Hematopoietic multipotent progenitor cell (in vitro differentiated cells): ENCODE measurements around the gene ASB16. TPM values are rescaled to one million over a fixed set of nuclear protein-coding genes. Genes with fewer than 3 reads are reported as not detected.

Source experiments
- DNase-seq, 3 donors: peaks; one replicate each; pipeline ENCODE4 v3.0.0-alpha.2; 2011 to 2015; ENCODE audit warnings: low read depth in 2 of 3, low spot score in 2 of 3
- total RNA-seq: library from RNA; depleted of rRNA; stranded (reverse); fragments of >200 nt; gene quantifications from one replicate; pipeline ENCODE4 v1.2.3, GENCODE V29; 2012

Gene ASB16
- total RNA-seq, 1 donor, result not detected

DNA sequence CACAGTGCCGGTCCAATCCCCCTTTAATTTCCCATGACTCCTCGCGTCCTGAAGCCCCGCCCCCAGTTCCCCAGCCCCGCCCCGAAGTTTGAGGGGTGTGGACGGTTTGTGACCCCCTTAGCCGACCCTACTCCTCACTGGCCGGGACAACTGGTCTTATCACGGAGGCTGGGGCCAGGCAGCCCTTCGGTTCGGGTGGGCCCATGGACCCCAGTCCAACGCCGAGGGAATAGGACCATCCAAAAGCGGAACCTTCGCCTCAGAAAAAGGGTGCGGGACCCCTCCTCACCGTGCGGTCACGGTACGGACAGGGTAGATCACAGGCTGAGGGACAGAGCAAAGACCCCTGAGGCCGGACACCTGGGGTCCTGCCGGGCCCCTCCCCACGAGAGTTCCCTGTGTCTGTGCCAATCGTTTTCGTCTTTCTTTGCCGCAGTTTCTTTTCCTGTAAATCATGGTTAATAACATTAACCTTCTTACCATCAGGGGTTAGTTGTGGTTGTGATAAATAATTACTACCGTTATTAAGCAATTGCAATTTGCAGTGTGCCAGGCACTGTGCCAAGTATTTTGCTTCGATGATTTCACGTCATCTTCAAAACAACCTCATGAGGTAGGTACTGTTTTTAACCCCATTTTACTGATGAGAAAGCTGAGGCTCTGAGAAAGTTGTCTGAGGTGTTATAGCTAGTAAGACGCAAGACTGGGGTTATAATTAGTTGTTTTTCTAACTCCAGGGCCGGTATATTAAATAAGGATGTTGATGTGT lies 16.8 kb downstream of the ASB16 start:
- peak in 1 of 3 donors; percentile 26 for DNase-seq

DNA sequence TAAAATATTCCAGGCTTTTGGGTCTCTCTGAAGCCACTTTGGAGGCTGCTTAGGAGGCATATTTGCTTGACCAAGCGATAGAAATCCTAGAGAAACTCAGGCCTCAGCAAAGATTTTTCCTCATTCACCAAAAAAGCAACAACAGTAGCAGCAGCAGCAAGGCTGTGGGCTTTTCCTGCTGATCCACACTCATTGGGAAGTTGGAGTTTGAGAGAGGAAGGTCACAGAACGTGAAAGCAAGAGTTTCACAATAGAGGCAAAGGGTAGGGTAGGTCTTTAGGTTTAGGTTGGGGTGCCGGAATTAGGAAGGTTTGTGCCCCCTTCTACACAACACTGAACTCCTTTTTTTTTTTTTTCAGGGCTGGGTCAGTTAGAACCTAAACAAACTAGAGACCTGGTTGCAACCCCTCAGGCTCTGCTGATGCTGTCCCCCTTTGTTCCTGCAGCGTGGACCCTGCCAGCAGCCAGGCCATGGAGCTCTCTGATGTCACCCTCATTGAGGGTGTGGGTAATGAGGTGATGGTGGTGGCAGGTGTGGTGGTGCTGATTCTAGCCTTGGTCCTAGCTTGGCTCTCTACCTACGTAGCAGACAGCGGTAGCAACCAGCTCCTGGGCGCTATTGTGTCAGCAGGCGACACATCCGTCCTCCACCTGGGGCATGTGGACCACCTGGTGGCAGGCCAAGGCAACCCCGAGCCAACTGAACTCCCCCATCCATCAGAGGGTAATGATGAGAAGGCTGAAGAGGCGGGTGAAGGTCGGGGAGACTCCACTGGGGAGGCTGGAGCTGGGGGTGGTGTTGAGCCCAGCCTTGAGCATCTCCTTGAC lies 18.3 kb downstream of the ASB16 start:
- no peak for DNase-seq

DNA sequence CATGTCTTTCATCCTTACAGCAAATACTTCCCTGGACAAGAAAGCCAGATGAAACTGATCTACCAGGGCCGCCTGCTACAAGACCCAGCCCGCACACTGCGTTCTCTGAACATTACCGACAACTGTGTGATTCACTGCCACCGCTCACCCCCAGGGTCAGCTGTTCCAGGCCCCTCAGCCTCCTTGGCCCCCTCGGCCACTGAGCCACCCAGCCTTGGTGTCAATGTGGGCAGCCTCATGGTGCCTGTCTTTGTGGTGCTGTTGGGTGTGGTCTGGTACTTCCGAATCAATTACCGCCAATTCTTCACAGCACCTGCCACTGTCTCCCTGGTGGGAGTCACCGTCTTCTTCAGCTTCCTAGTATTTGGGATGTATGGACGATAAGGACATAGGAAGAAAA lies 20.0 kb downstream of the ASB16 start:
- no peak for DNase-seq

DNA sequence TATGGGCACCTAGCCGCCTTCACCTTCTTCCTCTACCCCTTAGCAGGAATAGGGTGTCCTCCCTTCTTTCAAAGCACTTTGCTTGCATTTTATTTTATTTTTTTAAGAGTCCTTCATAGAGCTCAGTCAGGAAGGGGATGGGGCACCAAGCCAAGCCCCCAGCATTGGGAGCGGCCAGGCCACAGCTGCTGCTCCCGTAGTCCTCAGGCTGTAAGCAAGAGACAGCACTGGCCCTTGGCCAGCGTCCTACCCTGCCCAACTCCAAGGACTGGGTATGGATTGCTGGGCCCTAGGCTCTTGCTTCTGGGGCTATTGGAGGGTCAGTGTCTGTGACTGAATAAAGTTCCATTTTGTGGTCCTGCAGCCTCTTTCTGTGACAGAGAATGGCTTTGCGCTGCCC lies 20.9 kb downstream of the ASB16 start:
- DNase-seq, result no peak

GRCh38 chr17:44191941-44192496 lies 21.5 kb downstream of the ASB16 start:
- no peak for DNase-seq

DNA sequence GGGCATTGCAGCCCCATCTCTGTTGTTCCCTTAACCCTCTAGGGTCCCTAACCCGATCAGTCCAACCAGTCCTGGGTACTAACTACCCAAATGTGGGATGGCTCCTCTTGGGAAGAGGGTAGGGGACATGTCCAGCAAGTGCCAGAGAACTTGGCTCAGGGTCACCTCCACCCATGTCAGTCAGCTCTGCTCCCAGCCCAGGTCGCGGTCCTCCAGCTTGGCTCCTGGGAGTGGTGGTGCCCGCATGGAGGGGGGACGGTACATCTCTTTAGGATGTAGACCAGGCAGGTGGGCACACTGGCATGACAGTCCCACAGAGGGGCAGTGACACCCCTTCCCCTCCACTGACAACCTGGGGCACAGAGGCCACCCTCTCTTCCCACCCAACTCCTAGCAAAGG lies 22.2 kb downstream of the ASB16 start:
- DNase-seq, result no peak

- no peak for DNase-seq
Measured at GRCh38 chr17:44193326-44194084, 23.0 kb downstream of the ASB16 start.

- no peak for DNase-seq
Measured at GRCh38 chr17:44197107-44197506, 26.6 kb downstream of the ASB16 start.

- peak in 2 of 3 donors; percentile 81 to 84 for DNase-seq
Measured at GRCh38 chr17:44197980-44198720, 27.6 kb downstream of the ASB16 start.

DNA sequence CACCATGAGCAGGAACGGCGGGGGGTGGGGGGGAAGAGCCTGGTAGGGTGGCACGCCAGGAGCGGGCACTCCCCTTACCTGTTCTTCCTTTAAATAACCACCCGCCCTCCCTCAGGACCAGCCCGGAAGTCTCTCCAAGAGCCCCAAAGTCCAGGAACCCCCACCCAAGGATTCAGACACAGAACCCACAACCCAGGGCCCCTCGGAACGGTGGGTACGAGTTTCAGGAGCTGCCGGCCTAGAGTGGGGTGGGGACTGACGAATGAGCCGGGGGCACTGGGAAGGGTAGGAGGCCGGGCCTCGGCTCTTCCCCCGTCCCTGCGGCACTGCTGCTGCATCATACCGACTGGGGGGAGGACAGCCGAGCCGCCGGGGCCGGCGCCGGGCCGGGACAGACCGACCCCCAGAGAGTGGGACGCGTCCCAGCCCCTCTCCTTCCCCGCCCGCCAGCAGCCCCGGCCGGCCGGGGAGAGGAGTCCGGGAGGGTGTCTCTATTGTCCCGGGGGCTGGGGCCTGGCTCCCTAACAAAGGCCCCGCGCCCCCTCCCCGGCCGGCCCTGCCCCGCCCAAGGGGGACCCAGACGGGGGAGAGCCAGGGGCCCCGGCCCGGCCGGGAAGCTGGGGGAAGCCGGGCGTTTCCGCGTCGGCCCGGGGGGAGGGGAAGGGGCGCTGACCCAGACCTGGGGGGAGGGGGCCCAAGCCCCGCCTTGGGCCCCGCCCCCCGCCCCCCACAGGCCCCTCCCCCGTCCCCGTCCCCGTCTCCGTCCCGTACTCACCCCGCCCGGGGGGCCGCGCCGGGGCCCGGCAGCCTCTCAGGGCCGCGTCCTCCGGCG lies 28.4 kb downstream of the ASB16 start:
- DNase-seq, result peak in 2 of 3 donors; percentile 63 to 65

- DNase-seq, result peak; percentile 96 to 99 (median 99)
Measured at GRCh38 chr17:44199553-44200477, 29.3 kb downstream of the ASB16 start, which contains the start of gene ATXN7L3. Gene ATXN7L3, minus strand, starts transcription at chr17:44199884. Its CDS starts 1,814 bp downstream, at chr17:44198070.

- DNase-seq, result no peak
Measured at GRCh38 chr17:44200478-44201155, 30.1 kb downstream of the ASB16 start.

DNA sequence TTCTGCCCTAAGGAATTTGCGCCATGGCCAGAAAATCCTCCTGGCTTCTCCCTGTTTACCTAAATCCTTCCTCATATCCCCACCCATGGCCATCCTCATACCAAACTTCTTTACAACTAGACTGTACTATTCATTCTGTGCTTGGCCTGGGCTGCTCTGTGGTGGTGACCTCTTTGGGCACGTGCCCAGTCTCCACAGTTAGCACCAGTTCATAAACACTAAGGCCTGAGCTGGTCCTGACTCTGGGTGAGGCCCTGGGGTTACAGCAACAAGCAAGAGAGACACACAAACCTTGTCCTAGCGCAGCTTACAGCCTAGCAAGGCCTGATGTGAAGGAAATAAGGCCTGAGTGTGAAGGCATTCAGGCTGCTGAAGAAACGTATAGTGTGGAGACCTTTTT lies 32.3 kb downstream of the ASB16 start:
- DNase-seq, result no peak

DNA sequence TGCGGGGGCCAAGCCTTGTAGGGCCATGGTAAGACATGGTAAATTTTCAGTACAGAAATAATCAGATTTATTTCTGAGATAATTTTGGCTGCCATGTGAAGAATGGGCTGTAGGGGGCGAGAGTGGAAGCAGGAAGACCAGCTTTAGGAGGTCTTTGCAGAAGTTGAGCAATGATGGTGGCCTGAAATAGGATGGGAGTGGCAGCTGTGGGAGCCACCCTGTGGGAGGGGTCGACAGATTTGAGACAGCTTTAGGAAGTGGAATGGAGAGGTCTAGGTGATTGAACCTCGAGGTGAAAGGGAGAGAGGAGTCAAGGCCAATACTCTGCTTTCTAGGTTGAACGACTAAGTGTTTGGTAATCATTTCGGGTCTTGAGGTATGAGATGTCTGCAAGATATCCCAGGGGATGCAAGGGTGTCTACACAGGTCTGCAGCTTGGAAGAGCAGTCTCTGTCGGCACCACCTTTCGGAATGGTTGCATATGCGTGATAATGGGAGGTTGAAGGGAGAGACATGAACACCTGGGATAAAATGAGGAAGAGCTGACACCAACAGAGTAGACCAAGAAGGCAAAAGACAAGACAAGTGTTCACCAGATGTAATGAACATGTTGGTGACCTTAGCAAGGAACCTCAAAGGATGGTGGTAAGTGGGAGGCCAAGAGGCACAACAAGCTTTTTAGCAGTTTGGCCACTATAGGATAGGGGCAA lies 33.4 kb downstream of the ASB16 start:
- peak in 2 of 3 donors; percentile 74 to 86 for DNase-seq

DNA sequence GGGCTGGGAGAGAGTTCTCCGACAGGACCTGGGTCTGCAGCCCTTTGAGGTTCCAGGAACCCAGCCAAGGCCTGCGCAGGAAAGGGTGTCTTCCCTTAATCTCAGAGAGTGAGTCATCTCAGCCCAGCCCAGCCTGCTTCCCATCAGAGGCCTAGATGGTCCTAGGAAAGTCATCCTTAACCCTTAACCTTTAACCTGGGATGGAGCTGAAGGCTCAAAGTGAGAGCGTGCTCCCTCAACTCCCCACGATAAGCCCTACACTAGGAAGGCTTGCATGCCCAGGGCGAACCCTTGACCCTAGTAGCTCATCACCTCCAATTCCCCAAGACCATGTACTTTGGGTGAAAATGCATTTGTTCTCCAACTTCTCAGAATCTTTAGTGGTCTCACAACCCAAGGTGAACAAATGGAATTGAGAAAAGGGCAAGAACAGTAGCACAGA lies 34.0 kb downstream of the ASB16 start:
- DNase-seq, result no peak

- DNase-seq, result peak in 1 of 3 donors; percentile 50
Measured at GRCh38 chr17:44205962-44206824, 35.7 kb downstream of the ASB16 start.
